GM10847 (cell line): ENCODE measurements around the gene SMLR1.

Experiments used
- POLR2A ChIP-seq: IDR thresholded peaks from 2 replicates; pipeline ENCODE4 v1.6.1; 2011; ENCODE audit not compliant: insufficient read length; ENCODE audit errors: extremely low read depth

Gene SMLR1

DNA sequence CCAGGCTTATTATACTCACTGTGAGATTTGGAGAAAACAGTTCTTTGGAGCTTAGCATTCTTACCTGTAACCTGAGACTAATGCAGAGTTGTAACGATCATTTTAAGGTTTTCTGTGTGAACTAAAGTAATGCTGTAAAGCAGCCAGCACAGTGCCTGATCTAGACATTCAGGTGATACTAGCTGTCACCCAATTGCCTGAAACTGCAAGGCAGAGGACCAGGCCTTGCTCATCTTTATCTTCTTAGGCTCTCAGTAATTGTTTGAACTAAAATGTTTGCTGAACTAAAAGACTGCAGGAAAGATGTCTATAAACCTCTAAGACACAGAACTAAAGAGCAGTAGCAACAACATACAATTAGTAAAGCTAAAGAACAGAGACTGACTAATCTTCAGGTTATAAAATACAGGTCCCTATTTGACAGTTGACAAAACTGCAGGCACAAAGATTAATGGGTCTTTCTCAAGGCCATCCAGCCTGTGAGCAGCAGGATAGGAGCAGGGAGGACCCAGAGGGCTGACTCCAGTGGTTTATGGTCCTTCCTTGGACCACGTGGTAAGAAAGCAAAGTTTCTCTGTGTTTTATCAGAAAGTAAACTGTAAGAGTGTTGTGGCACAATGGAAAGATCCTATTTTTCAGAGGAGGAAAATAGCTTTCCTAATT, 31.4 kb downstream of the SMLR1 start:
- no peak for TF ChIP-seq POLR2A

- TF ChIP-seq POLR2A, result no peak
Measured at GRCh38 chr6:130859161-130859867, 32.1 kb downstream of the SMLR1 start.

DNA sequence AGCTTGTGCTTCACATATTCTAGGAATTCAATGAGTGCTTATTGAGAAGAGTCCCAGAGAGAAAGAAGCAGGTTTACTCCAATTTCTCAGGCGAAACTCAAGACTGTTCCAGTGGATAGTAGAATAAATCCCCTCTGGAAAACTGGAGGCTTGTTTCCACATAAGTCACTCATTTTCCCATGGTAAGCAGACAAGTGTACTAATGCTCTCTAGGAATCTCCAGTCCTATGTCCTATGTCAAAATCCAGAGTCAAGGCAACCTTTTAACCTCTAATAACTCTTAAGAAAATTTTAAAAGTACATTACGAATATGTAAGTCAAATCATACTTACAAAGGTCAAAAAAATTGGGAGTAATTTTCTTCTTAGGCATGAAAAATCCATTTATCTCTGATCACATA, 35.2 kb downstream of the SMLR1 start:
- TF ChIP-seq POLR2A, result no peak

GRCh38 chr6:130863415-130864230, 36.4 kb downstream of the SMLR1 start:
- no peak for TF ChIP-seq POLR2A

- TF ChIP-seq POLR2A, result no peak
Measured at GRCh38 chr6:130864344-130864743, 37.1 kb downstream of the SMLR1 start.

GRCh38 chr6:130865793-130866192, 38.6 kb downstream of the SMLR1 start:
- TF ChIP-seq POLR2A, result no peak

DNA sequence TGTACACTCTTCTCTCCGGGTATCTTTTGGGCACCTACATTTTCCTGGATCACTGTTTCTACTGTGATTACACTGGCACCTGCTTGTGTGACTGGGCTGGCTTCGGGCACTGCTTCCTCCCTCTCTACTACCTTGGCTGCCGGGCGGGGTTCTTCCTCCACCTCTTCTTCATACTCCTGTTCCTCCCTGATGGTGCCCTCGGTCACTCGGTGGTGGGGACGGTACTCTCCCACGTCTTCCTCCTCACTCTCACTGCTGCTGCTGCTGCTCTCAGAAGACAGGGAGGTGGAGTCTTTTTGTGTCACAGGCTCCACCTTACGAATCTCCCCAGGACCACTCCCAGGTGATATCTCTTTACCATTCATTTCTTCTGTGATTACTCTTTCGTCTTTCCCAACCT, 42.5 kb downstream of the SMLR1 start:
- no peak for TF ChIP-seq POLR2A

GRCh38 chr6:130870179-130870880, 43.1 kb downstream of the SMLR1 start:
- TF ChIP-seq POLR2A, result no peak

- no peak for TF ChIP-seq POLR2A
Measured at GRCh38 chr6:130872250-130873095, 45.3 kb downstream of the SMLR1 start.

- no peak for TF ChIP-seq POLR2A
Measured at GRCh38 chr6:130873746-130874145, 46.5 kb downstream of the SMLR1 start.

- no peak for TF ChIP-seq POLR2A
Measured at GRCh38 chr6:130879826-130880225, 52.6 kb downstream of the SMLR1 start.

- no peak for TF ChIP-seq POLR2A
Measured at GRCh38 chr6:130882370-130882769, 55.2 kb downstream of the SMLR1 start.

DNA sequence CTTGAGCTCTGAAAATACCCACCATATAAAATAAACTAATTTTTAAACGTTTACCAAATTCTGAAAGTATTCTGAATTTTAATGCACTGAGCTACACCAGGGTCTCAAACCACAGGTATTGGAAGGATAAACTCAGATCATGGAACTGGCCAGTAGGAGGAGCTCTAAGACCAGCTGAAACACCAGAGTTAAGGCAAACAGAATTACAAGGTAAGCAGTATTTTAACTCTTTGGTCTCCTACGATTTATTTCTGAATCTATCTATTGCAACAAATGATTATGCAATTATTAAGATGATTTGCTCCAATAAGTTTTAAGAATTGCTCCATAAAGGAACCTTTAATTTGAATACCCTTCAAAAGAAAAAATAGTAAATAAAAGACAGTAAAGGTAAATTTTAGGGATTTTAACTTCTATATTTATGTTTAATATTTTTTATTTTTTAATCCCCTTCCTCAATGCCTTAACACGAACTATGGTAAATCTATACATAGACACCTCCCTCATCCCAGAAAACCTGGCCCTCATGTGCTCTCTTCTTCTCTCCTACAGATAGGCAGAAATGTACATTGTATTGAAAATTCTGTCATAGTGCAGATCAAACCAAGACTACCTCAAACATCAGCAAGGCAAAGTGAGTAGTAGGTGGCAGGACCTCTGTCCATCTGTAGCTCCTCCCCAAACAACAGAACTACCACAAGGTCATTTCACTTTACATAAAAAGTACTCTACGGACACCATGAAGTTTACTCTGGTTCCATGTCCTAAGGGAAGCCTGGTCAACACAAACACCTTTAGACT, 58.4 kb downstream of the SMLR1 start:
- TF ChIP-seq POLR2A, result no peak
